HG02642 (cell line): ENCODE results near the gene DIP2C.
"Not testable (repeated sequence)": the region's sequence is repeated elsewhere in the genome, so short reads cannot be mapped to it uniquely, and the experiment has no call there.

Source experiments
- ATAC-seq: cut with Tn5 transposase; IDR thresholded peaks from one replicate; pipeline ENCODE4 v1.9.1; 2021; ENCODE audit warnings: mild to moderate bottlenecking; ENCODE audit not compliant: unreplicated experiment, poor library complexity

Gene DIP2C

DNA sequence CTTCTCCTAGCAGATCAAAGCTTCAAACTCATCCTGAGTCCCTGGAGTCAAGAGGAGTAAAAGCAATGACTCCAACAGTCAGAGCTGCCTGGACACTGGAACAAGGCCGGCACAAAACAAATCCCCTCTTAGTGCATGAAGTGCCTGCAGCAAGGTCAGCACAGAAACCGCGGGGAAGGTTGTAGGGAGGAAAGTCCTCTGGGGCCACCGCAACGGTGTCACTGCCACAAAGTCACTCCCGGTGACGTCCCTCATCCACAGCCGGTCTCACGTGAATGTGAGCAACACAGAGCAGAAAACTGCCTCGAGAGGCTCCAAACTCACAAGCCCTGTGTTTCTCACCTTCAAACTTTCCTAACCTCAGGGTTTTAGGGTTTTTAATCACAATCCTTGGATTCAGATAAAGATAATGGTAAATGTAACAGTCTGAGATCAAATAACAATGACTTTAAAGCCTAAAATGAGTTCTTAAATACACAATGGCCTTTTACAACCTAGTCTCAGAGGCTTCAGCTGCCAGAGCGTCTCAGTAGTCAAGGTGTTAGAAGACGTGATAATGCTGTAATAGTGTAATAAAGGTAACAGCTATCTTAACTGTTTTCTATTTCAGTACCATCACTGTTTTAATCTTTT lies 279.9 kb downstream of the DIP2C start:
- no peak for ATAC-seq

DNA sequence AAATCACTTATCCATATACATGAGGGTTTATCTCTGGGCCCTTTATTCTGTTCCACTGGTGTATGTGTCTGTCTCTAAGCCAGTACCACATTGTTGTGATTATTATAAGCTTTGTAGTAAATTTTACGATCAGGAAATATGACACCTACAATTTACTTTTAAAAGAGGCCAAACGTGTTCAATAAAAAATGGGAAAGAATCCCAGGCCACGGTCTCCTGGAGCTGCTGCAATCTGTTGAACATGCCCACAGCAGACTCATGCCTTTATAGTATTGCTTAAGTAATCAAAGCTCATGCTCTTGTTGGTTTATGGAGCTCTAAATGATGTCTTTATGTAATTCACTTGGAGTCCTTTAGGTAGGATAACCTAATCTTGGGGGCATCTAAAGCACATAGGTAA lies 281.2 kb downstream of the DIP2C start:
- no peak for ATAC-seq

DNA sequence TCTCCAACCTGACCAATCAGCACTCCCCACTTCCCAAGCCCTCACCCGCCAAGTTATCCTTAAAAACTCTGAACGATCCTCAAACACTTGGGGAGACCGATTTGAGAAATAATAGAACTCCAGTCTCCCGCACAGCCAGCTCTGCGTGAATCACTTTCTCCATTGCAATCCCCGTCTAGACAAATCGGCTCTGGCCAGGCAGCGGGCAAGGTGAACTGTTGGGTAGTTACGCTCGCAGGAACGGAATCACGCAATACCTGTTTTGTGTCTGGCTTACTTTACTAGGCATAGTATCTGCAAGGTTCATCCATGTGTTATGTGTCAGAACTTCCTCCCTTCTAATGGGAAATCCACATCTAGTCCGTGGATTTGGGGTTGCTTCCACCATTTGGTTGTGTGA lies 282.5 kb downstream of the DIP2C start:
- no peak for ATAC-seq

DNA sequence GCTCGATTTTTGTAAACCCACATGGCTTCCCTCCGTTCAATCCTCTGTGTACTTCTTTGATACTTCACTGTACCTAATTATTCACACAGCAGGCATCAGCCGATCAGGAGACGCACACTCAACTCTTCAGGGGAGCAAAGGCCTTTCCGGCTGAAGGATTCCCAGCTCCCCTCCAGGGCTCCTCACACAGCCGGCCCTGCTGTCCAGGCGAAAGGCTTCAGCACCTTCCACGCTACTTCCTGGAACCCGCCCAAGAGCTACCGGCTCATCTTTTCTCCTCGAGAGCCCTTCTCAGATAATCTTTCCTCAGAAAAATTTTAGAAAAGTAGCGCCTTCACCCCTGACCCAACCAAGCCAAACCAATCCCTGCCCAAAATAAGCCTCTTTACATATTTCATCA lies 283.8 kb downstream of the DIP2C start:
- no peak for ATAC-seq

DNA sequence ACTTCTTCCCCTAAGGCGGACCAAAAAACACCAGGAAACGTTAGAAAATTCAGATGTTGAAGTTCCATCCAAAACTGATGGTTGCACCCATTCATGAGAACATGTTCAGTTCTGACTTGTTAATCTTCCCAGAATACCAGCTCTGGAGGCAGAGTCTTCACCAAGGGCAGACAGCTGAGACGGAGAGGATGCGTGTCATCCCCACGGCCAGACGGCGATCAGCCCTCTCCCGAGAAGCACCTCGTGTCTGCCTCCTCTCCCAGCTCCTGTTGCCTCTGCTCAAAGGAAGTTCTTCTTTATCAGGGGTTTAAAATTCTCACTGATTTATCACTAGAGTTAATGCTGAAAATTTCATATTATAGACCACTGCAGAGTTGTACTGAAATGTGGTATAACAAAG lies 284.5 kb downstream of the DIP2C start:
- no peak for ATAC-seq

- ATAC-seq = no peak
Observed at GRCh38 chr10:404346-404745, 285.1 kb downstream of the DIP2C start.

- no peak for ATAC-seq
Observed at GRCh38 chr10:398954-399353, 290.5 kb downstream of the DIP2C start.

DNA sequence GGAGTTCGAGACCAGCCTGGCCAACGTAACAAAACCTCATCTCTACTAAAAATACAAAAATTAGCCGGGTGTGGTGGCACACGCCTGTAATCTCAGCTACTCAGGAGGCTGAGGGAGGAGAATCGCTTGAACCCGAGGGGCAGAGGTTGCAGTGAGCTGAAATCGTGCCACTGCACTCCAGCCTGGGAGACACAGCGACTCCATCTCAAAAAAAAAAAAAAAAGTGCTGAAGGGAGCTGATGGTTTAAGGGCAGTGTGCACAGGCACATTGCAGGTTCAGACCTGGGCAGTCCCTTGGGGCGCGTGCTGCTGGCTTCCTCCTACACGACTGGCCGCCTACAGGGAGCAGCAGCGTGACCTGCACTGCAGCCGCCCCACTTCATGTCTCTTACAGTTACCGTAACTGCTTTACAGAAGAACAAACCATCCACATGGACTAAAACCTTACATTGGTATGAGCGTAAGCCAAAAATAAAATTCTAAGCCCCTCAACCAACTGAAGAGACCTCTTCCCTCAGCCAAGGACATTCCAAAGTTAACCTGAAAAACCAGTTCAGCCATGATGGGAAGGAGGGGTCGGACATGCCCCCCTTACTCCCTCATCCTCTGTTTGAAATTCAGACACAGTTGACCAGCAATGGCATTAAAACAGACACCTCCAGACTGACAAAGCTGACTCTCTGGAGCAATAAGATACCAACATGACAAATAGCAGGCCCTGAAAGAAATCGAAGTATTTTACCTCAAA lies 292.0 kb downstream of the DIP2C start:
- no peak for ATAC-seq

- ATAC-seq = no peak
Observed at GRCh38 chr10:396535-397220, 292.8 kb downstream of the DIP2C start.

- no peak for ATAC-seq
Observed at GRCh38 chr10:396107-396506, 293.4 kb downstream of the DIP2C start.

DNA sequence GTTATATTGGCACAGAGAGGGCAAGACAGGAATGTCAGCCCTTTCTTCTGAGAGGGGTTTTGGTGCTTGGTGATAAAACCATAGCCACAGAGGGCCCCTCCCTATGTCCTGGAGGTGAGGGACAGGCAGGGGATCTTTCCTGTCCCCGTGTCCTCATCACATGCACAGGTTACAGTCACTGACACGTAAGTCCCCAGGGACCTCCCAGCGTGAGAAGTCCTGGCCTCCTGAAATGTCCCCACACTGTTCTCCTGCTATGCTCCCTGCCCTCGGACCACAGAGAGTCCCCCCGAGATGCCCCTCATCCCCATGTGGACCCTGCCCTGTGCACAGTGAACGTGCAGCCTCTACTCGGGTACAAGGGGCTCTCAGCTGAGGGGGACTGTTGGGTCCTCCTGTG lies 293.8 kb downstream of the DIP2C start:
- no peak for ATAC-seq

DNA sequence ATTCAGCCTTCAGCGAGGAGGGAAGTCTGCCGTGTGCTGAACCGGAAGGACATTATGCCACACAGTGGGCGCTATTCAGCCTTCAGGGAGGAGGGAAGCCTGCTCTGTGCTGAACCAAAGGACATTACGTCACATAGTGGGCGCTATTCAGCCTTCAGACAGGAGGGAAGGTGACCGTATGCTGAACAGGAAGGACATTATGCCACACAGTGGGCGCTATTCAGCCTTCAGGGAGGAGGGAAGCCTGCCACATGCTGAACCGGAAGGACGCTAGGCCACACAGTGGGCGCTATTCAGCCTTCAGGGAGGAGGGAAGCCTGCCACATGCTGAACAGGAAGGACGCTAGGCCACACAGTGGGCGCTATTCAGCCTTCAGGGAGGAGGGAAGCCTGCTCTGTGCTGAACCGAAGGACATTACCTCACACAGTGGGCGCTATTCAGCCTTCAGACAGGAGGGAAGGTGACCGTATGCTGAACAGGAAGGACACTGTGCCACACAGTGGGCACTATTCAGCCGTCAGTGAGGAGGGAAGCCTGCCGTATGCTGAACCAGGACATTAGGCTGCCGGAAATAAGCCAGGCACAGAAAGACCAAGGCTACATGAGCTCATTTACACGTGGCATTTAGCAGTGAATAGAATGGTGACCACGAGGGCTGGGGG lies 294.9 kb downstream of the DIP2C start:
- not testable (repeated sequence) for ATAC-seq

- ATAC-seq = no peak
Observed at GRCh38 chr10:393787-394438, 295.6 kb downstream of the DIP2C start.

- no peak for ATAC-seq
Observed at GRCh38 chr10:393106-393745, 296.2 kb downstream of the DIP2C start.

- no peak for ATAC-seq
Observed at GRCh38 chr10:392705-393037, 296.8 kb downstream of the DIP2C start.

GRCh38 chr10:391847-392704 lies 297.4 kb downstream of the DIP2C start:
- no peak for ATAC-seq

DNA sequence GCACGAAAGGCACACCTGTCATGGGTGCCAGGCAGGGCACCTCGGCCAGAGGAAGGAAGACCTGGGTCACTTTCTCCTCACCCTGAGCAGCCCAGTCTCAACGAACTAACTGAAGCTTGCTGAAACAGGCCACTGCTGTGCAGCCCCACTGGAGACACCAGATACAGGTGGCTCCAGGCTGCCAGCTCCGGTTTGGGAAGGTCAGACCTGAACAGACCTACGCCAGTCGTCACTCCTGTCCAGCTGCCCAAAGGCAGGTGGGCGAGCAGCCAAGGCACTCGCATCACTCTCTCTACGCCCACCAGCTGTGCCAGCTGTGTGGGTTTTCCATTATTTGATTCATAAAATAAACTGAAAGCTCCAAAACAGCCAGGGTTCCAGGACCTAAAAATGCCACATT lies 298.2 kb downstream of the DIP2C start:
- ATAC-seq = no peak

DNA sequence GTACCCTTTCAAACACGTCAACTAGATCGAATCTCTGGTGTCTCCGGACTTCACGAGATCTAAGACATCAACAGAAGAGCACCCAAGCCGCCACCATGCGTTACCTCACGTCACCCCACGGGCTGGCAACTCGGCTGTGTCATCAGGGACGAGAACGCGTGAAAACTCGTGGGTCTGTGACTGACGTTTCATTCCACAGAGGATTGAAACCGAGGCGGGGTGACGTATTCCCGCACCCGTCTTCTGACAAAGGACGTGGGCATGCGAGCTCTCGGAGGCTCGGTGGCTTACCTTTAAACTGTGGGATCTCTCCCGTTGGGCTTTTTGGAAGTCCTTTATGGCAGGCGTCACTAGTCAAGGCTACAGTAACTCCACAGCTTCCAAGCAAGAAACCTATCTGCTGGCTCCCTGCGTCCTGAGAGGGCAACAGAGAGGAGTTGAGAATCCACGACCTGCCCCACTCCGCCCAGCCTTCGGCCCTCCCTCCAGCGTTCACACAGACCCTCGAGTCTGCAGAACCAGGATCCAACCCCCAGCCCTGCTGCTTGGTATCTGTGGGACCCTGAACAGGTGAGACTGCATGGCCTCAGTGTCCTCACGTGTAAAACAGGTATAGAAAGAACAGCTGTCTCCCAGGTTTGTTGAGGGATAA lies 298.9 kb downstream of the DIP2C start:
- ATAC-seq = no peak
